ENCODE results near the gene TMEM106B. TPM values are rescaled to one million over a fixed set of nuclear protein-coding genes. Genes with fewer than 3 reads are reported as not detected.
"Not testable (repeated sequence)": the region's sequence is repeated elsewhere in the genome, so short reads cannot be mapped to it uniquely, and the experiment has no call there.

TMEM106B gene
- total RNA-seq, 1 experiment from 2014 or later: 89.0 TPM

GRCh38 chr7:12168065-12168464, 43.0 kb upstream of the TMEM106B start:
- H3K4me3 ChIP-seq (ENCODE audit: low read depth in 2 of 2, low read length in 2 of 2); CTCF ChIA-PET; H3K27ac ChIP-seq (ENCODE audit: low read length); in situ Hi-C loops (cut with HindIII; ENCODE audit: low pct_unique_long_range_greater_than_20kb, low sequenced_read_pairs); intact Hi-C loops (cut with micrococcal nuclease; ENCODE audit: unreplicated experiment); POLR2A ChIA-PET; H3K27me3 ChIP-seq (ENCODE audit: control insufficient read depth, insufficient read depth, low read length); H3K4me1 ChIP-seq (ENCODE audit: control insufficient read depth, insufficient read depth, low read length); DNase-seq (ENCODE audit: low read depth, low spot score); BruUV-seq (replicated peaks); H3K36me3 ChIP-seq (ENCODE audit: control insufficient read depth, insufficient read depth, low read length); ATAC-seq: not testable (repeated sequence)
- H3K9me3 ChIP-seq (ENCODE audit: control insufficient read depth, insufficient read depth, low read depth, low read length): peaks cover 11% of the 10 kb centered on the region; the same call in 1 of the 2 replicates

DNA sequence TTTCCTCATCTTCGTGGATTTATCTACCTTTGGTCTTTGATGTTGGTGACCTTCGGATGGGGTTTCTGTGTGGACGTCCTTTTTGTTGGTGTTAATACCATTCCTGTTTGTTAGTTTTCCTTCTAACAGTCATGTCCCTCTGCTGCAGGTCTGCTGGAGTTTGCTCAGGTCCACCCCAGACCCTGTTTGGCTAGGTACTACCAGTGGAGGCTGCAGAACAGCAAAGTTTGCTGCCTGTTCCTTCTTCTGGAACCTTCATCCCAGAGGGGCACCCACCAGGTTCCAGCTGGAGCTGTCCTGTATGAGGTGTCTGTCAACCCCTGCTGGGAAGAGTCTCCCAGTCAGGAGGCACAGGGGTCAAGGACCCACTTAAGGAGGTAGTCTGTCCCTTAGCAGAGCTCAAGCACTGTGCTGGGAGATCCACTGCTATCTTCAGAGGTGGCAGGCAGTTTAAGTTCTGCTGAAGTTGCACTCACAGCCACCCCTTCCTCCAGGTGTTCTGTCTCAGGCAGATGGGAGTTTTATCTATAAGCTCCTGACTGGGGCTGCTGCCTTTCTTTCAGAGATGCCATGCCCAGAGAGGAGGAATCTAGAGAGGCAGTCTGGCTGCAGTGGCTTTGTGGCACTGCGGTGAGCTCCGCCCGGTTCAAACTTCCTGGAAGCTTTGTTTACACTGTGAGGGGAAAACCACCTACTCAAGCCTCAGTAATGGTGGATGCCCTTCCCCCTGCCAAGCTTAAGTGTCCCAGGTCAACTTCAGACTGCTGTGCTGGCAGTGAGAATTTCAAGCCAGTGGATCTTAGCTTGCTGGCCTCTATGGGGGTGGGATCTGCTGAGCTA, 40.9 kb upstream of the TMEM106B start:
- CTCF ChIA-PET; H3K27me3 ChIP-seq (ENCODE audit: control insufficient read depth, insufficient read depth, low read length); intact Hi-C loops (cut with micrococcal nuclease; ENCODE audit: unreplicated experiment); H3K4me3 ChIP-seq (ENCODE audit: low read depth in 2 of 2, low read length in 2 of 2); H3K4me1 ChIP-seq (ENCODE audit: control insufficient read depth, insufficient read depth, low read length); in situ Hi-C loops (cut with HindIII; ENCODE audit: low pct_unique_long_range_greater_than_20kb, low sequenced_read_pairs); POLR2A ChIA-PET; H3K36me3 ChIP-seq (ENCODE audit: control insufficient read depth, insufficient read depth, low read length); H3K9me3 ChIP-seq (ENCODE audit: control insufficient read depth, insufficient read depth, low read depth, low read length); BruUV-seq (replicated peaks); DNase-seq (ENCODE audit: low read depth, low spot score); ATAC-seq: not testable (repeated sequence)
- H3K27ac ChIP-seq (ENCODE audit: low read length): peak overlapping the region; percentile 13; the same call in 1 of the 2 replicates

- H3K27me3 ChIP-seq (ENCODE audit: control insufficient read depth, insufficient read depth, low read length): no peaks in the 10 kb centered on the region
- no peaks in the 10 kb centered on the region for H3K36me3 ChIP-seq (ENCODE audit: control insufficient read depth, insufficient read depth, low read length)
- intact Hi-C loops (cut with micrococcal nuclease; ENCODE audit: unreplicated experiment): no loop called here
- POLR2A ChIA-PET: no interaction called here
- ATAC-seq: no peak
- BruUV-seq (replicated peaks): no TSS peak
- in situ Hi-C loops (cut with HindIII; ENCODE audit: low pct_unique_long_range_greater_than_20kb, low sequenced_read_pairs): no loop called here
- TF ChIP-seq REST (IDR thresholded peaks at IDR 0.05; ENCODE audit: insufficient read depth in 1 of 2, low read depth in 2 of 2, low read length in 1 of 2) (no peak), TCF7L2 (IDR thresholded peaks at IDR 0.05; ENCODE audit: low read depth, low read length) (no peak), SIN3A (IDR thresholded peaks at IDR 0.05; ENCODE audit: borderline replicate concordance, insufficient read depth, low read depth, low read length) (no peak), POLR2AphosphoS5 (IDR thresholded peaks at IDR 0.05; ENCODE audit: low read depth, low read length) (no peak)
- TF ChIP-seq, protein P1, sequence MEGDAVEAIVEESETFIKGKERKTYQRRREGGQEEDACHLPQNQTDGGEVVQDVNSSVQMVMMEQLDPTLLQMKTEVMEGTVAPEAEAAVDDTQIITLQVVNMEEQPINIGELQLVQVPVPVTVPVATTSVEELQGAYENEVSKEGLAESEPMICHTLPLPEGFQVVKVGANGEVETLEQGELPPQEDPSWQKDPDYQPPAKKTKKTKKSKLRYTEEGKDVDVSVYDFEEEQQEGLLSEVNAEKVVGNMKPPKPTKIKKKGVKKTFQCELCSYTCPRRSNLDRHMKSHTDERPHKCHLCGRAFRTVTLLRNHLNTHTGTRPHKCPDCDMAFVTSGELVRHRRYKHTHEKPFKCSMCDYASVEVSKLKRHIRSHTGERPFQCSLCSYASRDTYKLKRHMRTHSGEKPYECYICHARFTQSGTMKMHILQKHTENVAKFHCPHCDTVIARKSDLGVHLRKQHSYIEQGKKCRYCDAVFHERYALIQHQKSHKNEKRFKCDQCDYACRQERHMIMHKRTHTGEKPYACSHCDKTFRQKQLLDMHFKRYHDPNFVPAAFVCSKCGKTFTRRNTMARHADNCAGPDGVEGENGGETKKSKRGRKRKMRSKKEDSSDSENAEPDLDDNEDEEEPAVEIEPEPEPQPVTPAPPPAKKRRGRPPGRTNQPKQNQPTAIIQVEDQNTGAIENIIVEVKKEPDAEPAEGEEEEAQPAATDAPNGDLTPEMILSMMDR (IDR thresholded peaks at IDR 0.05): no peak
- CTCF ChIA-PET: no interaction called here
- no peak overlapping the region for H3K4me3 ChIP-seq (ENCODE audit: low read depth in 2 of 2, low read length in 2 of 2)
- H3K4me1 ChIP-seq (ENCODE audit: control insufficient read depth, insufficient read depth, low read length): 0 out of 2 replicates have a peak, but pooled peaks cover 5% of the 10 kb centered on the region
- no peak for DNase-seq (ENCODE audit: low read depth, low spot score)
- H3K9me3 ChIP-seq (ENCODE audit: control insufficient read depth, insufficient read depth, low read depth, low read length): no peaks in the 10 kb centered on the region; the same call in 1 of the 2 replicates
- H3K27ac ChIP-seq (ENCODE audit: low read length): peak overlapping the region; percentile 29; the same call in 1 of the 2 replicates
These were observed 37.4 kb upstream of the TMEM106B start for GRCh38 chr7:12173671-12174070.
